ENCODE results near the gene PEPD.

PEPD gene

GRCh38 chr19:33434886-33435705 is 86.5 kb downstream of the PEPD start:
- ChIA-PET CTCF (no interaction called here), POLR2A (no interaction called here)
- TF ChIP-seq LEF1 (IDR thresholded peaks at IDR 0.05; ENCODE audit: borderline replicate concordance), result no peak
- no peak for TF ChIP-seq ZNF384 (IDR thresholded peaks at IDR 0.05)
- TF ChIP-seq ARNT (IDR thresholded peaks at IDR 0.05), result no peak
- no peak for TF ChIP-seq NFRKB (IDR thresholded peaks at IDR 0.05)
- no peak for TF ChIP-seq PKNOX1 (IDR thresholded peaks at IDR 0.05)
- no peak for TF ChIP-seq TARDBP (IDR thresholded peaks at IDR 0.05)
- no peak for TF ChIP-seq CTBP1 (IDR thresholded peaks at IDR 0.05; ENCODE audit: borderline replicate concordance)
- no peak for TF ChIP-seq SP1 (IDR thresholded peaks at IDR 0.05)
- TF ChIP-seq HDGF (IDR thresholded peaks at IDR 0.05; ENCODE audit: borderline replicate concordance), result no peak
- TF ChIP-seq BHLHE40 (IDR thresholded peaks at IDR 0.05; ENCODE audit: borderline replicate concordance), result no peak
- no peak for TF ChIP-seq SUZ12 (IDR thresholded peaks at IDR 0.05)
- TF ChIP-seq L3MBTL2 (conservative IDR thresholded peaks at IDR 0.05), result no peak
- TF ChIP-seq FOXM1 (IDR thresholded peaks at IDR 0.05; ENCODE audit: borderline replicate concordance), result no peak
- no peak for TF ChIP-seq FOXK2 (IDR thresholded peaks at IDR 0.05)
- TF ChIP-seq ELF4 (IDR thresholded peaks at IDR 0.05), result no peak
- TF ChIP-seq FOXA1 (IDR thresholded peaks at IDR 0.05), result no peak
- DNase-seq (ENCODE audit: extremely low spot score), result no peak

DNA sequence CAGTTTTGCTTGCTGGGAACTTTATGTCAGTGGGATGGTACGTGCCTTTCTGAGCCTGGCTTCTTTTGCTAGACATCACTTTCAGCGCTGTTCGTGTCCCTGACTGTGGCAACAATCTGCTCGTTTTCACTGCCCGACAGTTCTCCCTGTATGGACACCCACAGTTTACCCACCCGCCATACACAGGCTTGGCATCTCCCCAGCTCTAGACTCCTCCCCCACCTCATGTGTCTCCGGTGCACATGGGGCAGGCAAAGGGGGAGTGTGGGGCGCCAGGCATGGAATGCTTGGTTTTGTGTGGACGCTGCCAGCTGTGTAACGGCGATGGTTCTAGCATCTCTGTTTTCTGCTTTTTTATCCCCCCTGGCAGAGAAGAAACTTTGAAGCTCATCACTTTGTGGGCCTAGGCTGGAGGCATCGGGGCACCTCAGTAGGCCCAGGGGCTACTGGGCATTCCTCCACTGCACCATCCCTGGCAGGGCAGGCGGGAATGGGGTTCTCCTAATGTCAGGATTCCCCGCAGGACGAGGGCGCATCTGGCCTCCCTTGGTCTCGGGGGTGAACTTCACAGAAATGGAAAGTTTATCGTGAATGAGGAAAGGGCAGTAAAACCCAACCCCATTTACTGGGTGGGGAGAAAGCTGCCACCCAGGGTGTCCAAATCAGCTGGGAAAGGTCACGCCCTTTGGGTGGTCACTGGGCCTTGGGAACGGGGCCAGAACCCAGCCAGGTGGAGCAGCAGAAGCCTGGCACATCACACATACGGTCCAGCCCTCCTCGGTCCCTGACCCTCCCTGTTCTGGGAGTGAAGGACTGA is 87.3 kb downstream of the PEPD start:
- ChIA-PET CTCF (no interaction called here), POLR2A (no interaction called here)
- TF ChIP-seq ARNT (IDR thresholded peaks at IDR 0.05), result no peak
- TF ChIP-seq SP1 (IDR thresholded peaks at IDR 0.05), result no peak
- TF ChIP-seq TARDBP (IDR thresholded peaks at IDR 0.05), result no peak
- no peak for TF ChIP-seq BHLHE40 (IDR thresholded peaks at IDR 0.05; ENCODE audit: borderline replicate concordance)
- TF ChIP-seq SUZ12 (IDR thresholded peaks at IDR 0.05), result no peak
- TF ChIP-seq L3MBTL2 (conservative IDR thresholded peaks at IDR 0.05), result no peak
- no peak for TF ChIP-seq FOXA1 (IDR thresholded peaks at IDR 0.05)
- no peak for TF ChIP-seq PKNOX1 (IDR thresholded peaks at IDR 0.05)
- TF ChIP-seq HDGF (IDR thresholded peaks at IDR 0.05; ENCODE audit: borderline replicate concordance), result no peak
- no peak for TF ChIP-seq LEF1 (IDR thresholded peaks at IDR 0.05; ENCODE audit: borderline replicate concordance)
- no peak for TF ChIP-seq ELF4 (IDR thresholded peaks at IDR 0.05)
- no peak for TF ChIP-seq ZNF384 (IDR thresholded peaks at IDR 0.05)
- no peak for TF ChIP-seq CTBP1 (IDR thresholded peaks at IDR 0.05; ENCODE audit: borderline replicate concordance)
- TF ChIP-seq NFRKB (IDR thresholded peaks at IDR 0.05), result no peak
- DNase-seq (ENCODE audit: extremely low spot score), result no peak

DNA sequence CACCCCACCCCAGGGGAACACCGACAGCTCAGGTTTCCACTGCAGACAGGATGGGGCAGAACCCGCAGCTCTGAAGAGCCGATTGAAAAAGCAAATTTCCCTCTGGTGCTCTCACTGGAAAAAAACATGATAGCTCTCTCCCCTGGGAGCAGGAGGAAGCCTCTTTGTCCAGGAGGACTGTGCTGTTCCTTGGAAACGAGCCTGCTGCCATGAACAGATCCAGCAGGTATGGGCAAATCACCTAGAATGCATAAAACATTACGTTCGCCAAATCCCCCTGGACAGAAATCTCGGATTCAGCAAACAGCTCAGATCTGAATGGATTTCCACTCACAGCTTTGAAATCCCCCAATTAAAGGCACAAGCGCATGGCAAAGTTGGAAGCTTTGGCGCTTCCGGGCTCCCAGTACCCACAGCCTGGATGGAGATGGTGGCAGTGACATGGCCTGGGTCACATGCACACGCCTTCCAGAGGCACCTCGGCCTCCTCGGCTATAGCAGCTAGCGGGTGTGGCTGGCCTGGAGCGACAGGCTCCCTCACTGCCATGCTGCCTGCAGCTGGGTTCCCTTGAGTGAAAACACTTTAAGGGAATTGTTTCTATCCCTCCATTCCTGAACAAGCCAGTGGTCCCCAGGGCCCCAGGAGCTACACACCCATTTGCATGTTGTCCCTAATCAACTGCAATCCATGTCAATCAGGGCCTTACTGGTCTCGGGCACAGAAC is 89.0 kb downstream of the PEPD start:
- TF ChIP-seq LEF1 (IDR thresholded peaks at IDR 0.05; ENCODE audit: borderline replicate concordance), result no peak
- TF ChIP-seq TARDBP (IDR thresholded peaks at IDR 0.05), result no peak
- no peak for TF ChIP-seq ELF4 (IDR thresholded peaks at IDR 0.05)
- no peak for TF ChIP-seq BHLHE40 (IDR thresholded peaks at IDR 0.05; ENCODE audit: borderline replicate concordance)
- no peak for TF ChIP-seq ZNF384 (IDR thresholded peaks at IDR 0.05)
- TF ChIP-seq SUZ12 (IDR thresholded peaks at IDR 0.05), result no peak
- no peak for TF ChIP-seq NFRKB (IDR thresholded peaks at IDR 0.05)
- no peak for TF ChIP-seq PKNOX1 (IDR thresholded peaks at IDR 0.05)
- TF ChIP-seq CTBP1 (IDR thresholded peaks at IDR 0.05; ENCODE audit: borderline replicate concordance), result no peak
- no peak for TF ChIP-seq FOXM1 (IDR thresholded peaks at IDR 0.05; ENCODE audit: borderline replicate concordance)
- no peak for TF ChIP-seq ARNT (IDR thresholded peaks at IDR 0.05)
- no peak for TF ChIP-seq SP1 (IDR thresholded peaks at IDR 0.05)
- POLR2A ChIA-PET, result no interaction called here
- no peak for DNase-seq (ENCODE audit: extremely low spot score)
- CTCF ChIA-PET, result interaction anchor here (0.6 to 1.3 kb wide), 6 partner anchors 181 to 785 kb away, joined by 3 to 5 read pairs (median 3); no protein-coding TSS in a partner anchor

- CTCF ChIA-PET, result interaction anchor here (0.6 to 1.3 kb wide), 5 partner anchors 181 to 784 kb away, joined by 3 to 5 read pairs (median 3); no protein-coding TSS in a partner anchor
- POLR2A ChIA-PET, result no interaction called here
- no peak for DNase-seq (ENCODE audit: extremely low spot score)
- no peak for TF ChIP-seq SUZ12 (IDR thresholded peaks at IDR 0.05)
- no peak for TF ChIP-seq BHLHE40 (IDR thresholded peaks at IDR 0.05; ENCODE audit: borderline replicate concordance)
- TF ChIP-seq FOXA1 (IDR thresholded peaks at IDR 0.05), result no peak
- no peak for TF ChIP-seq L3MBTL2 (conservative IDR thresholded peaks at IDR 0.05)
- TF ChIP-seq ZNF384 (IDR thresholded peaks at IDR 0.05), result no peak
- no peak for TF ChIP-seq LEF1 (IDR thresholded peaks at IDR 0.05; ENCODE audit: borderline replicate concordance)
- TF ChIP-seq FOXK2 (IDR thresholded peaks at IDR 0.05), result no peak
- no peak for TF ChIP-seq TARDBP (IDR thresholded peaks at IDR 0.05)
- TF ChIP-seq ARNT (IDR thresholded peaks at IDR 0.05), result no peak
- TF ChIP-seq HDGF (IDR thresholded peaks at IDR 0.05; ENCODE audit: borderline replicate concordance), result no peak
- no peak for TF ChIP-seq NFRKB (IDR thresholded peaks at IDR 0.05)
- TF ChIP-seq CTBP1 (IDR thresholded peaks at IDR 0.05; ENCODE audit: borderline replicate concordance), result no peak
- TF ChIP-seq SP1 (IDR thresholded peaks at IDR 0.05), result no peak
- no peak for TF ChIP-seq ELF4 (IDR thresholded peaks at IDR 0.05)
- TF ChIP-seq PKNOX1 (IDR thresholded peaks at IDR 0.05), result no peak
- no peak for TF ChIP-seq FOXM1 (IDR thresholded peaks at IDR 0.05; ENCODE audit: borderline replicate concordance)
Measured at GRCh38 chr19:33432015-33432414, 89.6 kb downstream of the PEPD start.

Measured in HEK293T (cell line).